CD4-positive, alpha-beta T cell treated with Interleukin-6 for 4 hours (primary cell): ENCODE results near the gene KCNMB2.
"Not testable (repeated sequence)": the region's sequence is repeated elsewhere in the genome, so short reads cannot be mapped to it uniquely, and the experiment has no call there.

Experiments used
- DNase-seq: peaks from one replicate; pipeline ENCODE4 v3.0.0-alpha.2; 2020; ENCODE audit warnings: mixed read lengths

KCNMB2 gene

DNA sequence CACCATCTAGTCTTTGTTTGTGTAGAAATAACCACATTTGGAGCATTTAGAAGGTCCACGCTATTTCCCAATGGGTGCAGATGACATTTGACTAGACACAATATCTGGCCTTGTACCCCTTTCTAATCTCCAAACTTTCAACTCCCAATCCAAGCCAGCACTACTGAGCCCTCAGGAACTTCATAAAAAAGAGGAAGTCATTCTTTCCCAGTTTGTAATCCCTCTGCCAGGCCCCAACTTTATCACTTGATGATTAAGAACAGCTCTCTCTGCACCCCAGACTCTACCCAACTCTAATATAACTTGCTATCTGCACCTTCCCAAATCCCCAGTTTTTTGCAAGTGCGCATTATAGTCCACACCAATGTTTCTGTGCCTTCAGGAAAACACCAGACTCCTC, 170.2 kb downstream of the KCNMB2 start:
- no peak for DNase-seq

DNA sequence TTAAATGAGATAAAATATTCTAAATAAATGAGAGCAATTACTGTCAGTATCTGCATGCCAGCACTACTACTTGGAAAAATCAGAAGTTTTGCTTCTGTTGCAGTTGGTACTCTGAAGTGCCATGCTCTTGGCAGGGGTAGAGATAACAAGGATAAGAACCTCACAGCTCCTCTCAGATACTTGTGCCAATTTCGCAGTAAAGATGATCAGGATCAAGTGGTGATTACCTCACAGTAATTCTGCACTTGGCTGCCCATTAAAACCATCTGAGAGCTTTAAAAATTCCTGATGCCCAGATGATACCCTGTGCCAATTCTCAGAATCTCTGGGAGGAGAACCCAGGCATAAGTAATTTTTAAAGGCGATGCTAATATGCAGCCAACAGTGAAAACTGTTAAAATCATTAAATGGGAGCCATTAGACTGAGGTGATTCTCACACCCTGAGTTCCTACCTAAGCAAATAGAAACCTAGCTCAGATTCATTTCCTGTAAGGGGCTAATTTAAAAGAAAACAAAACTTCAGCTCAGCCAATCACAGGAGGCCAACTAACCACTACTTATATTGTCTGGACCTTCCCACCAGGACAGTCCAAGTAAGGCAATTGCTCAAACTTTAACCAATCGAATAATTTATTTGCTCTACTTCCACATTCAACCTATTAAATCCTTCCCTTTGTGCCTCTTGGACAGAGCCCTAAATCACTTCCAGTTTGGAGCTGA, 171.2 kb downstream of the KCNMB2 start:
- no peak for DNase-seq

DNA sequence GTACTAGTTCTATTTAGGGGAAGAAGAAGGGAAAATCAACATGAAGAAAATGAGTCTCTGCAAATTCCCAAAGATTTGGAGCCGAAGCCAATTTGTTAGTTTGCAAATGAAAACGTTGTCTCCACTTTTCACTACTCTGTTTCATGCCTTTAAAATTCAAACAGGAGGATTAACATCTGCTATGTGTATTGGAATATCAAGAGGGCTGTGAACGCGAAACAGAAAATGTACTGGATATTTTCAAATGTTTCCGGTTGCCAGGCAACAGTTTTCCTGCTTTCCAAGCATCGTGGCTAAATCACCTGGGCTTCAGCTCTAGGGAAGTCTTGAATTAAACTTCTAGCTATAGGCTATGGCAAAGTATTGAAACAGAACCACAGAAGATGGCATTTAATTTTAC, 172.8 kb downstream of the KCNMB2 start:
- DNase-seq, result no peak

DNA sequence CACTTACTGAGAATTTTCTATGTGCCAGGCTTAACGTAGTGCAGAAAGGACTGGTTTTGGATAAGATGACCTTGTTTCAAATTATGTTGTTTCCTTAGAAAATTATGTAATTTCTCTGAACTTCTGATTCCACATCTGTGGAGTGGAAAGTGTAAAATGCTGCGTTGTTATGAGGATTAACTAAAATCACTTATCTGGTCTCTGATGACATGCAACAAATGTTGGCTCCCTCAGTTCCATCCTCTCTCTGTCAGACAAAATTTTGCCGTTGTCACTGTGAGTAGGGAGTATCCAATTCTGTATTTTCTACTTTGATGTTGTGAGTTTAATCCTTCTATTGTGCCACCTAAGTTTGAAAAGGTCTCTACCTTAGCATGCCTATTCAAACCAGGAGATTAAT, 175.5 kb downstream of the KCNMB2 start:
- no peak for DNase-seq

DNA sequence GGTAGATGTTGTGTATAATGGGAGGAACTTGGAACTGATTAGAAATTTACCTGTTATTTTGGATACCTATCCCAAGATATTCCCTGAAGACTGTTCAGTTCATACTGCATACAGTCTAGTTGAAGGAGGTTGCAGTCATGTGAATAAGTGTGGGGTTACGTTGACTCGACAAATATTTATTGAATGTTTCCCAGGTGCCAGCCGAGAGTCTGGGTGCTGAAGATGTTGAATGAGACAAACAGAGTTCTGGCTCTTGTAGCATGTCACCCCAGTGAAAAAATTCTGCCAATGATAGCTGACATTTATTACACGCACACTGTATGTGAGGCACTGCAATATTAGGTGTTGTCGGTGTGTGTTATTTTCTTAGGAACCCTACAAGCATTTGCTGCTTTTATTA, 176.0 kb downstream of the KCNMB2 start:
- DNase-seq, result no peak

DNA sequence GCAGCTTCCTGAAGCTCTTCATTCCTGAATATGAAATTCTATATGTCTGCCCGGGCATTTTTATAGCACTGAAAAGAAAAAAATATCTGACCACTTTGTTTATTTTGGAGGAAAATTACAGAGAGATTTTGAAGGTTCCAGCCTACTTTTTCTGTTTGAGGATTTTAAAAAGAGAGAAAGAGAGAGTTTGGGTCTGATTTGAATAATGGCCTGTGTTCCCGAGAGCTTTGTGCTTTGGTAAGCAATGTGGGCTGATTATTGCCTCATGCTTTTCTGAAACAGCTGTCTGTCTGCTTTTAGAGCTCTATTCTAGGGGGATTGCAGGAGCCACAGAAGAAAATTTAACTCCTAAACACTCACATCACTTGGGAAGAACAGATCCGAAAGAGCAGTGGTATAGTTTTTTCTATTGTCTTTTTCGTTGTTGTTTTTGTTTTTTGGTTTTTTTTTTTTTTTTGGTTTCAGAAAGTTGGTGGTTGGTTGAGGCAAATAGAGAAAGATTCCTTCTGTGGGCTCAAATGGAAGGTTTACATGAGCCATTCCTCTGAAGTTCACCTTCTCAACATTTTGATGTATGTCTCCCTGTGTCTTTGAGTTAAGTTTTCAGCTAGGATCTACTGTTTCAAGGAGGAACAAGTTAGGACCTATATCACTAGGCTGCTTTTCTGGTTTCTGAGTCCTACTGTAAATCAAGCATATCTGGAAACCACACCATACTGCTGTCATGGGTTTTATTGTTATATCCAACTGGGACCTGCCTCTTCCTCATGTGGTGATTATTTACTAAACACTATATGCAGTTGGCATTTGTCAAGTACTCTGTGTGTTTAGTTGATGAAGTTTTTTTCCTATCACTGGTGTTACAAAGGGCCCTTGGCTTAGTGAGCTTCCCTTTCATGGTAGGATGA, 178.9 kb downstream of the KCNMB2 start:
- no peak for DNase-seq

DNA sequence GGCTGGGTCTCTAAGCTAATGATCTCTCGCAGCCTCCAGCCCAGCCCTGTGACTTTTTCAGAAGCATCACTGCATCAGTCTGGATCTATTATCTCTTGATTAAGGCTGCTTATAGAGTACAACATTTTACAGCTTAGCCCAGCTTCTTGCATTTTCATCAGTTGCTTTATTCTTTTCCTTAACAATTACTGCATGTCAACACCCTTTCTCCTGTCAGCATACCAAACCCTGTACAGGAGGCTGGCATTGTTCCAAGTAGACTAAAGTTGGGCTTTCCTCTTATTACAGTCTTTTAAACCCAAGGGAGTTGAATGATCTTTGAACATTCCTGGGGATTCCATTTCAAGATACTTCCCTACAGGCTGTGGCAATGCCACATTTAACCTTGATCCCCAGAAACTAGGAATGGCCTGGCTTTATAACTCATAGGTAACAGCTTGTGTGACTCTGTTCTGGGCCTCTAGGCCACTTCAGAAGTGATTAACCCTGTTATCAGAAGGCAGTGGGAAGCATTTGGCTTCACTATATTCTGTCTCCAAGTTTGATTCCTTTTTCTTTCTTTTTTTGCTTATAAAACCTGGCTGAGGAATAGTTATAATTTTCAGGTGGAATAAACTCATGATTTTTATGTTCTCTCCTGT, 182.9 kb downstream of the KCNMB2 start:
- DNase-seq, result no peak

DNA sequence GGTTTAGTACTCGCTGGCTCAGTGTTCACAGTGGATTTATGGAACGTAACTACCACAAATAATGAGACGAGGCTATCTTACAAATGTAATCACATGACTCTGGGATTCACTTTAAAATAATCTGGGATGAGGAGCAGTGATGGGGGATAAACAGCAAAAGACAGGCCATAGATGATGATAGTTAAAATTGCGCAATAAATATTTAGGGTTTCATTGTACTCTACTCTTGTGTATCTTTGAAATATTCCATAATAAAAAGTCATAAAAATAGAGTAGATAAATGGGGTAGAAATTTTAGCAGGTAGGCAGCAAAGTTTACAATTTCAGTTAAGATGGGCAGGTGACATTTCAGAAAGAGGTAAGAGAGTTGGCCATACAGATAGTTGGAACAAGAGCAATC, 196.6 kb downstream of the KCNMB2 start:
- DNase-seq, result no peak

DNA sequence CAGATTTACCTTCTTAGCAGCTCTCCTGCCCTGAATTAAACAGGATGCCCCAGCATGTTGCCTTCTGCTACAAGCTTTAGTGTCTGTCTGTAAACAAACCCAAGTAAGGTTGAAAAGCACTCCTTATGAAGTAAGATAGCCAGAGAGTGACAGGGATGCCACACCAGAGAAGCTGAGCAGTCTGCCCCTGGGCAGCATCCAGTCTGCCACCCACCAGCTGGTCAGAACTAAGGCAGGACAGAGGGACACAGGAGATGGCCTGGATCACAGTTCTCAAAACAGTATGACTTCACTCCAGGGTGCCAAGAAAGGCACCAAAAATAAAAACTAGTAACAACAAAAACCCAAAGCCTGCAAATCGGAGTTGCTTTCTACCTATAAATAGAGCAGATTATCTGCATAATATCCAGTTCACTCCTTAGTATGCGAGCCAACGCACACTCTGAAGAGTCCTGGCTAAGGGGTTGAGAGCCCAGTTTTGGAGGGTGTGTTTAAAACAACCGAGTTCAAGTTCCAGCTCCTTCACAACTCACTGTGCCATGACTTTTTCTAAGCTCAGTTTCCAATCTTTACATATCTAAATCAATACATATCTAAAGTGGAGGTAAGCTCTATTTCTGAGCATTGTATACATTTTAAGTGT, 198.9 kb downstream of the KCNMB2 start:
- DNase-seq, result no peak

DNA sequence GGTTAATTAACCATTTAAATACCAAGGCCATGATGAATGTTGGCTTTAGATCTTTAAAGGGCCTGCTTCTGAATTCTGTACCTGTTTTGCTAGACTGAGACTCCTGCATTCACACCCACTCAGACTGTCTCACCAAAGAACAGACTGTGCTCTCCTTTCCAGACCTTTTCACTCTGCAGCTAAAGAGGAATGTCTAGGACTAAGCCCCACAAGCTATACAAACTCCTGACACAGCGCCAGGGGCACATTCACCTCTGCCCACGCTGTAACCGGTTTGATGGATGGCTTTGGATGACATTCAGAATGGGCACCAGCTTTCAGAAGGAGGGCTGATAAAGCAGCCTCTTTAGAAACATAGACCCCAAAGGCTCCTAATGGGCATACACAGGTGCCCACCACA, 200.1 kb downstream of the KCNMB2 start:
- DNase-seq, result no peak

DNA sequence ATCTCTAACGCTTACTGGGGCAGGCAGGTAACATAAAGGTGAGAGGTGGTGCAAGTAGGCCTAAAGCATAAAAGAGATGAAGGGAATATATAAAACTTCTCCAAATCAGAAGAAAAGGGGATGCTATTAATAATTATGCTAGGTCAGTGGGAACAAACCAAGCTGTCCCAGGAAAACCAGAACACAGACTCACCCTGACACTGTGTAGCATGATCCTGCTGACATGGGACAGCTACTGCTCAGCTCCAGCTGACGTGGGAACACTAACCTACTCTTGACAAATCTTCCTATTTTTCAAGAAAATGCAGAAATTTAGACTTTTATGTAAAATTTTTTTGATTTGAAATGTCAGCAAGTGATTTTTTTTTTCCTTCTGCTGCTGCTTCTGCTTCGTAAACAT, 203.5 kb downstream of the KCNMB2 start:
- DNase-seq, result no peak

DNA sequence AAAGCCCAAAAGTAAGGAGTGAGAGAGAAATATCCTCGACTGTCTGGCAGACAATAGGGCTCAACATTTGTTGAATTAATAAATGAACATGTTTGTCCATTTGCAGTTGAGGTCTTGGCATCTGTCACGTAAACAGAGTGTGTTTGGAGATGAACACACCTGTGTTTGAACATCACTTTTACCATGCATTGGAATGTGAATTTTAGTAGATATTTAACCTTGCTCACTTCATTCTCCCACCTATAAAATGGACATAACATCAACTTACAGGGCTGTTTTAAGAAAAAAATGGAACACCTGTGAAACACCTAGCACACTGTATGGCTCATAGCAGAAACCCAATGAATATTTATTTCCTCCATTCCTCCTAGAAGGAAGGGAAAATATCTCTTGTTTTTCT, 204.8 kb downstream of the KCNMB2 start:
- no peak for DNase-seq

DNA sequence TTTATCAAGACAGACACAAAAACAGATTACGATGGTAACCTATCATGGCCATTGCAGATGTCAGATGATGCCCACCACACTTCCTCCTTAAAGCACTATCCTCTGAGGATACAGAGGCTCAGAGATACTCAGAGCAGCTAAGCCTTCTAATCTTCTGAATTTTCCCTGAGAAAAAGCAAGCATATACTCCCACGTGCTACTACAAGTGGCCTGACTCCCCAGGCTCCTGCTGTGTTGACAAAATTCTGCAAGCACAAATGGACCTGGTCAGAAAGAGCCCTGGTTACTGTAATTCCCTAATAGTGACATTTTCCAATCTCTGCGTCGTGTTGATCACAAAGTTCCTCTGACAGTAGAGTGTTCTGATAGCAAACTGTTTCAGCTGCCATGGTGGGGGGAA, 207.1 kb downstream of the KCNMB2 start:
- no peak for DNase-seq

DNA sequence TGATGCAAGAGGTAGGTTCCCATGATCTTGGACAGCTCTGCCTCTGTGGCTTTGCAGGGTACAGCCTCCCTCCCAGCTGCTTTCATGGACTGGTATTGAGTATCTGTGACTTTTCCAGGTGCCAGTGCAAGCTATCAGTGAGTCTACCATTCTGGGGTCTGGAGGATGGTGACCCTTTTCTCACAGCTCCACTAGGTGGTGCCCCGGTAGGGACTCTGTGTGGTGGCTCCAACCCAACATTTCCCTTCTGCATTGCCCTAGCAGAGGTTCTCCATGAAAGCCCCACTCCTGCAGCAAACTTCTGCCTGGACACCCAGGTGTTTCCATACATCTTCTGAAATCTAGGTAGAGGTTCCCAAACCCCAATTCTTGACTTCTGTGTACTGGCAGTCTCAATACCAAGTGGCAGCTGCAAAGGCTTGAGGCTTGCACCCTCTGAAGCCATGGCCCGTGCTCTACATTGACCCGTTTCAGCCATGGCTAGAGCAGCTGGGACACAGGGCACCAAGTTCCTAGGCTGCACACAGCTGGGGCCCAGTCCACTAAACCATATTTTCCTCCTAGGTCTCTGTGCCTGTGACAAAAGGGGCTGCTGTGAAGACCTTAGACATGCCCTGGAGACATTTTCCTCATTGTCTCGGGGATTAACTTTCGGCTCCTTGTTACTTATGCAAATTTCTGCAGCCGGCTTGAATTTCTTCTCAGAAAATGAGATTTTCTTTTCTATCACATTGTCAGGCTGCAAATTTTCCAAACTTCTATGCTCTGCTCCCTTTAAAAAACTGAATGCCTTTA, 209.8 kb downstream of the KCNMB2 start:
- not testable (repeated sequence) for DNase-seq

DNA sequence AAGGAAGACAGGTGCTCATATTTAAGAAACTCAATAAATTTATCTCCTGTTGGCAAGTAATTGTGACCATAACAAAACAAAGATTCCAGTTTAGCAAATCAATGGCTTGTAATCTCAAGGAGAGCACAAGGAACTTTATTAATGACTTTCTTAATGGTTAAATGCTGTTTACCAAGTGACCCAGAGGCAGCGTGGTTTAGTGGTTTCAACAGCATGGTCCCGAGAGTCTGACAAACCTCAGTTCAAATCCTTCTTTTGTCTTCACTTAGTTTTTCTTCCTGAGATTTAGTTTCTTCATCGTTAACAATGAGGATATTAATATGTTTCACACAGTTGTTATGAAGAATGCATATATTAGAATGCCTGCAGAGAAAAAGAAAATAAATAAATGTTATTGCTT, 212.6 kb downstream of the KCNMB2 start:
- no peak for DNase-seq

DNA sequence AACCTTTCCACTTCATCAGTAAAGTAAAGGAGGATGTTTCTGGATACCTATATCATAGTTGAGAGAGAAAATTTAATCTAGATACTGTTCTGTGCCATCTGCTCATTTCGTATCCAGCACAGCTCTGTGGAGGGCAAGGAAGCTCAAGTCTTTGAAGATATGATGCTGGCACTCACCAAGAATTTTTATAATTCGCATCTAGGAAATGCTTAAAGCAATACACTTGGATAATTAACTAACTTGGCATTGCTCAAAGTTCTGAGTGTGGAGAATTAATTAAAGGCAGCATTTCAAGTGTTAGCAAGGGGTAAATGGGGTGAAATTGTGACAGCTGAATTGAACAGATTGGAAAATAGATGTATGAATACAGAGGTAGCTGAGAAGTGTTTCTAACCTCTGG, 213.2 kb downstream of the KCNMB2 start:
- DNase-seq, result no peak

DNA sequence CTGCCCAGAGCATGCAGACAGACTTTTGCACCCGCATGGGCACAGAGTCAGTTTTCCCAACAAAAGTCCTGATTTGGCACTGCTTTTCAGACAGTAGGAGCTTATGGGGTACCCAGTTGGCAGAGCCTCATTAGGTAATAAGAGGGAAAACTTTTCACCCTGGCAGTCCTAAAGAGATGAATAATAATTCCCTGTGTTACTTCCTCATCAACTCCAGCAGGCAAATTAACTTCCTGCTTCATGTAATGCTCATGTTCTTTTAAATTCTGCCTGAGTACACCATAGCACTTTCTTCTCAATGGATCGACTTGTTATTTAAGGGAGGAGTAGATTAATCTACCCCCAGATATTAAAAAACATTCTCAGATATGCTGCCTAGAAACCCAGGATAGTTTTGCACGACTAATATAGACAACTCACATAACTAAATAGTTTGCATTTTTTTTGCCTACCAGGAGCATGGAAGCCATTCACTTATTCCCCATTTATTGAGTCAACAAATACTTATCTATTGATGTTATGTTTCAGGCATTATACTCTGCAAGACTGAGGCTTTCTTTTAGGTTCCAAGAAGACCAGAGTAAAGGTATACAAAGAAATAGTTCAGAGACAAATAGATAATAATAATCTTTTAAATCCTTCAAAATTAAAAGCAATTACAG, 214.5 kb downstream of the KCNMB2 start:
- DNase-seq, result no peak

DNA sequence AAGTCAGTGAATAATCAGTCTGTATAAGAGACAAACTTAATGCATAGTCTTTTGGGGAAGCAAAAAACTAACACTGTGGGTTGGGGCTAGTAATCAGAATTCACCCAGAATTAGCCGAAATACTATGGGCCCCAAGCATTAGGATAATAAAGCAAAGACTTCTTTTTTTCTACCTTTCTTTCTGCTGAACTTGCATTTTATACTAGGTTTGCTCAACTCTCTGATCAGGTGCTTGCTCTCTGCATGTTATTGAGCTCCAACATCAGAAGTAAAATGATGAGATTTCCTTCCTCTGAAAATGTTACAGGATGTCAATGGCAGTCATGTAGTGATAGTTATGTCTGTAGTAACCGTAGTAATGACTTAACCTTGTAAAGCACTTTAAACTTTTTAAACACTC, 216.6 kb downstream of the KCNMB2 start:
- DNase-seq, result no peak

DNA sequence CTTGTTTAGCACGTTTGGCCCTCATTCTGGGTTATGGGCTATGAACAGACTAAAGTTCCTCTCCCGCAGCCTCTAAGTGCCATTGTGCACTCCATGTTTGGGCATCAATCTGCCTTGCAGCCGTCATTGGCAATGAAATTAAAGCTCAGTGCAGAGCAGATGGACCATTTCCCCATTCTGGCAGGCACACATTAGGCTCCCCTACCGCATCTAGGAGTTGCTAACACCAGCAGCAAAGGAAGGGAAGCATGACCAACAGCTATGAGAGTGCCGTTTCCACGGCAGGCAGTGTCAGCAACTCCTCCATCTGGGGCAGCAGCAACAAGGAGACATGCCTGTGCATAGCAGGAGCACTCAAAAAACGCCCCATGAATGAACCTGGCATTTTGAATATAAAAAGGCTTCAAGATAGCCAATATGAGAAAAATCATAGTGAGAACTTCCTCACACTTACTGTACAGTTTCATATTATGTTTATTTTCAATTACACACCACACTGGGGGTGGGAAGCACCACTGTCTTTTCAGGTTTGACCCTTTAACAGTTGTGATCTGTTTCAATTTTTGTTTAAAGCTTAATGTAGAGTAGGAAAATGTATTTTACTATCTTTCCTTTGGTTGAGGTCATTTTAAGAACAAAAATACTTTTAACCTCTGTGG, 218.7 kb downstream of the KCNMB2 start:
- no peak for DNase-seq

DNA sequence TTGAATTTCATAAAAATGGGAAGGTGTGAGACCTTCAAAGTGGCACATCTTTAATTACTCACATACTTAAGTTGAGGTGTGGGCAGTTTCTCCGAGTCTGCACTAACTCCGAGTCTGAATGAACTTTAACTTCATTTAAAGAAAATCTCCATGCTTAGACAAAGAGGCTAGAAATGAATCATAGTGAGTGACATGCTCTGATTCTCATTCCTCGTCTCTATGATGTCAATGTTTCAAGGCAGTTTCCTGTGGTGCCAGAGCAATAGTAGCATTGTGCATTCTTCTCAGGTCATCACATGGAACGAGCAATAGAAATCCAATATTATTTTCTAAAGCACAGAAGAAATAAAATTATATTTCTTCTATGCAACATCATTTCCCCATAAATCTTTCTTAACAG, 224.8 kb downstream of the KCNMB2 start:
- no peak for DNase-seq

DNA sequence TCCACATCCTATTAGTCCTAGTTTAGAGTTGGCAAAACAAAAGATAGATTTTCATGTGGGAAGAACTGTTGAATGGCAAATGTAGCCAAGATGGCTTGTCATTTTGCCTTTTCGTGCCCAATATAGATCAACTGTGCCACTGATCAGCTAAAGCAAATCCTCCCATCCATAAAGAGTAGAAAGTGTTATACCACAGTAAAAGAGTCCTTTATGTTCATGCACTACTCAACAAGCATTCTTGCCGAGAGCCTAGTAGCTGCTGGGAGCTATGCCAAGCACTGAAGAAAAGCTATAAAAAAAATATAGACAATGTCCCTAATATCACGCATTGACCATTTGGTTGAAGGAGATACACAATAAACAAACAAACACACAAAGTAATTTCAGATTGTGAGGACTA, 225.2 kb downstream of the KCNMB2 start:
- no peak for DNase-seq
